ENCODE measurements around the gene CDH5.

- TF ChIP-seq CTCF (IDR thresholded peaks at IDR 0.05) (no peak), POLR2A (IDR thresholded peaks at IDR 0.05) (no peak), POLR2AphosphoS5 (IDR thresholded peaks at IDR 0.05) (no peak)
Measured at GRCh38 chr16:66324815-66325515, 41.5 kb upstream of the CDH5 start.

Data from transverse colon (tissue), 4 donors.